Measurements from ENCODE around the gene PLA2G6.

PLA2G6 gene

DNA sequence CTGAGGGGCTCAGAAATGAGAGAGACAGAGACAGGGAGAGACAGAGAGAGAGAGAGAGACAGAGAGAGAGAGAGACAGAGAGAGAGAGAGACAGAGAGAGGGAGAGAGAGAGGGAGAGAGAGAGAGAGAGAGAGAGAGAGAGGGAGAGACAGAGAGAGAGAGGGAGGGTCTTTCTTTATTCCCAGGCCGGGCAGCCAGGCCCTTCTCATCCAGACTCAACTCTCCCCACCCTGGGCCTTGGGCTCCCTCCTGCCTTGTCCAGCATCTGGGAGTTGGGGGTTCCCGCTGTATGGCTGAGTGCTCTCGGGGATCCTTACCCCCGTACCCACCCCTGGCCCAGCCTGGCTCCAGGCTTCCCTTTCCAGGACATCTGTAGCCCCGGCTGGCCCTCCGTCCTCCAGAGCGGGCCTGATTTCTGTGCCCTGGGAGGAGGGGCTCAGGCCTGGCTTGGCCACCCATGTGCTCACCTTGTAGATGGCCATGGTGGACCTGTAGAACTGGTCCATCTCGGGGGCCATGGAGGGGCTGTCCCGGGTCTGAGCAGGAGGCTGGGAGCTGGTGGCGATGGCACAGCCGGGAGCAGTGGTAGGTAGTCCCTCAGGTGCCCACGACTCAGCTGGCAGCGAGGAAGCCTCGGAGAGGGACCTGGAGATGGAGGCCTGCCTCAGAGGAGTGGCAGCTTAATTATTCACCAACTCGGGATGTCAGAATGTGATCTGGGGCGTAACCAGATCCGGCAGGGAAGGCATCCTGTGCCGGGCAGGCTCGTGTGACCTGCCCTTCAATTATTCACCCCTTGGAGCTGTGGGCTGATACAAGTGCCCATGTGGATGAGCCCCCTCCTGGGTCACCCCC lies 71.4 kb downstream of the PLA2G6 start, which contains the start of gene BAIAP2L2:
Gene BAIAP2L2 (minus strand): TSS at position 677 of the 855 bp plus-strand sequence. CDS start 159 bp downstream, at position 518.
- DNase-seq (ENCODE audit: low read depth in 2 of 2) = no peak

GRCh38 chr22:38109371-38110001 lies 72.1 kb downstream of the PLA2G6 start:
- DNase-seq (ENCODE audit: low read depth in 2 of 2) = no peak

- DNase-seq (ENCODE audit: low read depth in 2 of 2) = no peak
Observed at GRCh38 chr22:38108561-38109319, 72.9 kb downstream of the PLA2G6 start.

DNA sequence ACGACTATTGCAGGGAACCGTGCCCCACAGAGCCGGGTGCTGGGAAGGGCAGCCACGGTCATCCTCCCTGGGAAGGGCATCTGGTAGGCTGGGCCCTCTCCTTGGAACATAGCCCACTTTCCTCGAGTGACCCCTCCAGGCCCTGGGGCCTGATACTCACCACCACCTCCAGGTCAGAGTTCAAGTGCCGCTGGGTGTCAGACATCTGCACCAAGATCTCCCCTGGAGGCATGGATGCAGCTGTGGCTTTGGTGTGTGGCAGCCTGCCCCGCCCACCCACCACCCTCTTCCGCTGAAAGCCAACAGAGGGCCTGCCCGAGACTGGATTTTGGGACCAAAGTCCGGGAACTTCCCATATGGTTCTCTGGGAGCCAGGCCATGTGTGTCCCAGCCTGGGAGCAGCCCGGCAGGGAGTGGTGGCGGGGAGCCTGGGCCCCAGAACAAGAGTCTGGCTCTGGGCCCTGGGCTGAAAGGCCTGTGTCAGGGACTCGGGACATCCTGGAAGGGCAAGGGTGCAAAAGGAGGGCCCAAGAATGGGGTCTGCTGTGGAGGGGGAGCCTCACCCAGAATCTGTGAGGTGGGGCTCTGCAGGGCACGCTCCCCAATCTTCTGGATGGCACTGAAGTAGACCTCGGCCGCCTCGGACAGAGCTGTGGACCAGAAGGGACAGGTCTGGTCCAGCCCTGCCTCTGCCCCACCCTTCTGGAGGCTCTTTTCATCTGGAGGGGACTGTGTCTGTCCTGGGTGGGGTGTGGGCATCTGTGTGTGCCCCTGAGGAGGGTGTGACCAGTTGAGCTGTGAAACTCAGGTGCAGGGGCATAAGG lies 73.7 kb downstream of the PLA2G6 start:
- DNase-seq (ENCODE audit: low read depth in 2 of 2) = no peak

DNA sequence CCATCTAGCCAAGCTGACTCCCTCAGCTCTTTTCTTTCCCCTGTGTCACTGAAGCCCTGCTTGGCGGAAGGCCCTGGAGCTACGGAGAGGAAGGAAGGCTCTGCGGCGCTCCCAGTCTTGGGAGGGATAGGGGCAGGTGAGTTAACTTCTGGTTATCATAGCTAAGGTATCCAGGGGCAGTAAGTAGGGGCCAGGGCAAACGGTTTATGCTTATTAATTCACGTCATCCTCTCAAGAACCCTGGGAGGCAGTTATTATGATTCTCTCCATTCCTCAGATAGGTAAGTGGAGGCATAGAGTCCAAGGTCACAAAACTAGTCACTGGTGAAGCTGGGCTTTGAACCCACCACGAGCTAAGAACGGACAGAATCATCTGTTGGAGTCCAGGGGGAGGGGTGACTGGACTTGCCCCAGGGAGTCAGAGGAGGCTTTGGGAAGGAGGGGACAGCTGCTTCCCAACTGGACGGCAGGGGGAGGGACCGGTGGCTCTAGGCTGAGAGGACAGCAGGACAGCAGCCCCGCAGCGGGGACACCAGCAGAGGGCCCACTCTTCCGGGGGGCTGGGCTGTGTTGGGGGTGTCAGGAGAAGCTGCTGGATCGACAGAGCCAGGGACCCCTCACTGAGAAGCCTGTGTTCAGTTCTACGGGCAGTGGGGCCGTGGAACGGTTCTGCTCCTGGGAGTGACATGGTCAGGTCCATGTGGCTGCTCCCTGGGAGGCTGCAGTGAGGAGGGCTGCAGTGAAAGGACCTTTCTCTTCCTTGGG lies 74.6 kb downstream of the PLA2G6 start:
- DNase-seq (ENCODE audit: low read depth in 2 of 2) = no peak

- DNase-seq (ENCODE audit: low read depth in 2 of 2) = no peak
Observed at GRCh38 chr22:38104084-38104483, 77.5 kb downstream of the PLA2G6 start.

GRCh38 chr22:38103641-38104040 lies 78.0 kb downstream of the PLA2G6 start:
- no peak for DNase-seq (ENCODE audit: low read depth in 2 of 2)

- no peak for DNase-seq (ENCODE audit: low read depth in 2 of 2)
Observed at GRCh38 chr22:38098410-38099249, 83.0 kb downstream of the PLA2G6 start.

DNA sequence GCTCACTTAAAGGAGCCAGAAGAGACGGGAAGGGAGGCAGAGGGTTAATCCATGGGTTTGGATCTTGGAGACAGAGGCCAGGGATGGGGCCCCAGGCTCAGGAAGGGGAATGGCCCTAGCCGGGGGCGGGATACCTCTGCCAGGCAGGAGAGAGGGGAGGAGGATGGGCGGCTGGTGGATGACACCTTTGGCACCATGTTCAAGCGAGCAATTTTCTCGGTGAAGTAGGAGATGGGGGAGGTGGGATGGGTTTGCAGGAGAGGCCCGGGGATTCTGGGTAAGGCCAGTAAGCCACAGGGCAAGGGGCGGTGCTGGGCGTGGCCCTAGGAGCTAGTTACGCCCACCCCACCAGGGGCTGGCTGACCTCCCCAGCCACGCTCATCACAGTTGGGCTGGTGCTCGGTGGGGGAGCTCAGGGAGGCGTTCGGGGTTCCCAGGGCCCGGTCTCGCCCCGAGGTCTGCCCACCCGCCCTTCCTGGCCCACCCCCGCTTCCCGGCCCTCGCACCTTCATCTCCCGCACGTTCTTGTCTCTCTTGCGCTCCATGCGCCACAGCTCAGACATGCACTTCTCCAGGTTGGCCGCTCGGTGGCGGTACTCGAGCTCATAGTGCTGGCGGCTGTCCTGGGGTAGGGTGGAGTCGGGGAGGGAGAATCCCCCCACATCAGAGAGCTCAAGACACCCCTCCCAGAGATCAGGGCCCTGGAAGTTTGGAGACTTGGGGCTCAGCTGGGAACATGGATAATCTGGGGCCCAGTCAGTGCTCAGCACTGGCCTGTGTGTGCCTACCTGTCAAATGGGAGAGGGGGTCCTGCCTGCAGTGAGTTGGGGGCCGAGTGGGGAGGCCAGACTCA lies 83.8 kb downstream of the PLA2G6 start:
- no peak for DNase-seq (ENCODE audit: low read depth in 2 of 2)

DNA sequence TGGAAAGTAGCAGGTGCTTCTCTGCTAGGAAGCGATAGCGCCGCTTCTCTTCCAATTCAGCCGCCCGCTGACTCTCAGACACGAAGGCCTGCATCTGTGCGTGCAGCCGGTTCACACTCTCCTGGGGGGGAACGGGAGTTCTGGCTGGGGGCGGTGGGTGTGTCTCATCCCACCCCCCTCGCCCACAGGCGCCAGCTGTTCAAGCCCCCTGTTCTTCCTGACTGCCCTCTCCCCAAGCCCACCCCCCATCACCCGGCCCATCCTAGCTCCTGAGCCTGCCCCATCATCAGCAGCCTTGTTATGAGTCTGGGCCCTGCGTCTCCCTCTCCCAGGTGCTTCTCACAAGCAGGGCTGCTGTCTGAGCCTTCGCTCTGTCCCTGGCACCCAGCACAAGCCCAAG lies 84.6 kb downstream of the PLA2G6 start:
- DNase-seq (ENCODE audit: low read depth in 2 of 2) = no peak

DNA sequence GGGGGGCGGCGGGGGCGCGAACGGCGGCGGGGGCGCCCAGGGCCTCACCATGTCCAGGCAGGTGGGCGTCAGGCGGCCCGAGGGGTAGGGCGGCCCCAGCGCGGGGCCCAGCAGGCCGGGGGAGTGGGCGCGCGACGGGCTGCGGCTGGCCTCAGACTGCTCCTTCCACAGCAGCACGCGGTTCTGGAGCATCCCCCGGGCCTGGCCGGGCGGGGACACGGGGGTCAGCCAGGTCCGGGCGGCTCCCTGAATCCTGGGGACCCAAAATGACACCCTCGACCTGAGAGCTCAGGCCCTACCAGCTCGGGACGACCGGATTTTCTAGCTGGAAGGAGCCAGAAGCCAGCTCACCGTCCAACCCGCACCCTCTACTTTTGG lies 92.2 kb downstream of the PLA2G6 start:
- no peak for DNase-seq (ENCODE audit: low read depth in 2 of 2)

DNA sequence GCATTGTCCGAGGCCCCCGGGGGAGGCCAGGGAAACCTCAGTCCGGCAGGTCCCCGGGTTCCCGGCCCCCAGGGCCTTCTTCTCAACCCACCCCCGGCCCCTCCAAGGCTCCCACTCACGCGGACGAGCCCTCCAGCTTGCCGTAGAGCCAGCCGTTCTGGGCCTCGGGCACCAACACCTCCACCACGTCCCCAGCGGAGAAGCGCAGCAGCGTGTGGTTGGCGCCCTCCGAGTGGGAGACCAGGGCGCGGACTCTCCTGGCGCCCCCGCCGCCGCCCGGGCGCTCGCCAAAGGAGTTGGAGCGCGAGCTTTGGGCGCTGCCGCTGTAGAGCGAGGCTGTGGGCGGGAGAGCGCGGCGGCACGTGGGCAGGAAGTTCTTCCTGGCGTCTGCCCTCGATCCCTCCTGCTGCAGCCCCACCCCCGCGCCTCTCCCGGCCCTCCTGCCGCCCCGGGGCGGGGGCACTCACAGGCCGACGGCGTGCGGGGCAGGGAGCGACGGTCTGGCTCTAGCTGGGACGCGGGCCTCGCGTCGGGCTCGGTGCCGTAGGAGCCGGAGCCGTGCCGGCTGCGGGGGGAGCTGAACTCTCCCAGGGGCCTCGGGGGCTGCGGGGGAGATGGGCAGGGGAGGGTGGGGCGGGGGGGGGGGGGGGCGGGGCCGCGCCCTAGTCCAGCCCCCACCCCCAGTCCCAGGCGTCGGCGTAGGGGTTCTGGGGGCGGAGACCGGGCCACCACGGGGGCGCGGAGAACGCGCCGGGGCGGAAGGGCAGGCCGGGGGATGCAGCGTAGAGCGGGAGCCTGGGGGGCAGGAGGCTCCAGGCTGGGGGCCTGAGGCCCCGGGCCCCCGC lies 92.8 kb downstream of the PLA2G6 start:
- DNase-seq (ENCODE audit: low read depth in 2 of 2) = no peak

- no peak for DNase-seq (ENCODE audit: low read depth in 2 of 2)
Observed at GRCh38 chr22:38087855-38088254, 93.8 kb downstream of the PLA2G6 start.

DNA sequence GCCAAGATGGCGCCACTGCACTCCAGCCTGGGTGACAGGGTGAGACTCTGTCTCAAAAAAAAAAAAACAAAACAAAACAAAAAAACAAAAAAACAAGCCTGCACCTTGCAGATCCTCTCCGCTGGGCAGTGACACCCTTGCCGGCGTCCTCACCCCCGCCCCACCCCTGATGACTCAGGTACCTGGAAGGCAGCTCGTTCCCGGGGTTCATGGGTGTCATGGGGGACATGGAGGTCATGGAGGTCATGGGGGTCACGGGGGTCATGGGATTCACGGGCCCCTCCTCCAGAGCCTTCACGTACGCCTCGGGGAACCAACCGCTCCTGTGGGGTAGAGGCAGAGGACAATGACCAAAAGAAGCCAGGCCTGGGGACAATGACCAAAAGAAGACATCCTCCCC lies 94.7 kb downstream of the PLA2G6 start:
- no peak for DNase-seq (ENCODE audit: low read depth in 2 of 2)

- no peak for DNase-seq (ENCODE audit: low read depth in 2 of 2)
Observed at GRCh38 chr22:38086001-38086845, 95.4 kb downstream of the PLA2G6 start.

DNA sequence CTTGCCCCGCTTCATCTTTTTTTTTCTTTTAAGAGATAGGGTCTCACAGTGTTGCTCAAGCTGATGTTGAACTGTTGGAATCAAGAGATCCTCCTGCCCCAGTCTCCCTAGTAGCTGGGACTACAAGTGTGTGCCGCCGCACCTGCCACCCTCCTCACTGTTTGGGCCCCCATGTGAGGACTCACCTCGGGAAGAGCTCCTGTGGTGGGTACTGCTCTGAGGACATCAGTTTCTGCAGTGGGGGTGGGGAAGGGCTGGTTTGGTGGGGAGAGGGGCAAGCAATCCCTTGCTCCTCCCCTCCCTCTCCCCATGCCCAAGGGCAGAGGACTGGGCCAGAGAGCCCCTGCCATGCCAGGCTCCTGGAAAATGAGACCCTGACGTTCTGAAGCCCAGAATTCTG lies 96.1 kb downstream of the PLA2G6 start:
- no peak for DNase-seq (ENCODE audit: low read depth in 2 of 2)

DNA sequence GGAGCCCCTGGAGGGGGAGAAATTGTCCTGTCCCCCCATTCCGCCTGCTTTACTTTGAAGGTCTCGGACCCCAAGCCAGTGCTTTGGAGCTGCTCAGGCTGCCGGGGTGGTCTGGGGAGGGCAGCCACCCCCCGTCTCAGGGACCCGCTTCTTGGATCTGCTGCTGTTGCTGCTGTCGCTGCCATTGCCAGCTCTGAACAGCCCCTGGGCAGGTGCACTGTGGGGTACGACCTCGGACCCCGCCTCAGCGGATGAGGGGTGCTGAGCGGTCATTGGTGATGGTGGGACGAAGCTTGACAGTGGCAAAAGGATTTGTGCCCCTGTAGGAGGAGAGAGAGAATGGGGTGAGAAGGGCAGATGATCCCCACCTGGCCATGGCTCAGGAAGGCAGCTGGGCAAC lies 96.6 kb downstream of the PLA2G6 start:
- no peak for DNase-seq (ENCODE audit: low read depth in 2 of 2)
